ENCODE results near the gene EIF1AD.

DNA sequence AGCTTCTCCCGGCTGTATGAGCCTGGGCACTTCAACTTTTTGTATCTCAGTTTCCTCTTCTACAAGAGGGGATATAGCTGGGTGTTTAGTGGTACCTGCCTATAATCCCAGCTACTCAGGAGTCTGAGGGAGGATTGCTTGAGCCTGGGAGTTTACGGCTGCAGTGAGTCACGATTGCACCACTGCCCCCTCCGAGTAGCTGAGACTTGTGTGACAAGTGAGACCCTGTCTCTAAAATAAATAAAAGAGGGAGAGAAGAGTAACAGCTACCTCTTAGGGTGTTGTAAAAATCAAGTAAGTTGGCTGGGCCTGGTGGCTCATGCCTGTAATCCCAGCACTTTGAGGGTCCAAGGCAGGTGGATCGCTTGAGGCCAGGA, 34.4 kb upstream of the EIF1AD start:
- TF ChIP-seq, protein P1, sequence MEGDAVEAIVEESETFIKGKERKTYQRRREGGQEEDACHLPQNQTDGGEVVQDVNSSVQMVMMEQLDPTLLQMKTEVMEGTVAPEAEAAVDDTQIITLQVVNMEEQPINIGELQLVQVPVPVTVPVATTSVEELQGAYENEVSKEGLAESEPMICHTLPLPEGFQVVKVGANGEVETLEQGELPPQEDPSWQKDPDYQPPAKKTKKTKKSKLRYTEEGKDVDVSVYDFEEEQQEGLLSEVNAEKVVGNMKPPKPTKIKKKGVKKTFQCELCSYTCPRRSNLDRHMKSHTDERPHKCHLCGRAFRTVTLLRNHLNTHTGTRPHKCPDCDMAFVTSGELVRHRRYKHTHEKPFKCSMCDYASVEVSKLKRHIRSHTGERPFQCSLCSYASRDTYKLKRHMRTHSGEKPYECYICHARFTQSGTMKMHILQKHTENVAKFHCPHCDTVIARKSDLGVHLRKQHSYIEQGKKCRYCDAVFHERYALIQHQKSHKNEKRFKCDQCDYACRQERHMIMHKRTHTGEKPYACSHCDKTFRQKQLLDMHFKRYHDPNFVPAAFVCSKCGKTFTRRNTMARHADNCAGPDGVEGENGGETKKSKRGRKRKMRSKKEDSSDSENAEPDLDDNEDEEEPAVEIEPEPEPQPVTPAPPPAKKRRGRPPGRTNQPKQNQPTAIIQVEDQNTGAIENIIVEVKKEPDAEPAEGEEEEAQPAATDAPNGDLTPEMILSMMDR (IDR thresholded peaks at IDR 0.05) = no peak
- TF ChIP-seq POLR2A (IDR thresholded peaks at IDR 0.05) = no peak
